MCF 10A (cell line): ENCODE data around the gene GBA2. TPM values are rescaled to one million over a fixed set of nuclear protein-coding genes. Genes with fewer than 3 reads are reported as not detected.

Experiments used
- BruUV-seq: library from RNA; stranded (reverse); fragments of 400-500 nt; replicated peaks from 2 replicates; lab custom pipeline; 2021; lab: Mats Ljungman, UMichigan
- CTCF ChIA-PET: fragments of 300-600 bp; sonication (Branson Sonifier 250); formaldehyde crosslinking; extraction: SDS; loops from one replicate; lab custom pipeline; 2021; ENCODE audit warnings: antibody characterized with exemption, inconsistent platforms; lab: Yijun Ruan, JAX
- POLR2A ChIA-PET: fragments of 300-600, 350-650 bp; sonication (Branson Sonifier 250); formaldehyde crosslinking; extraction: SDS; loops from one replicate; lab custom pipeline; 2020; ENCODE audit warnings: antibody characterized with exemption, inconsistent platforms; lab: Yijun Ruan, JAX
- DNase-seq: peaks from one replicate; pipeline ENCODE4 v3.0.0-alpha.2; 2018; ENCODE audit not compliant: unreplicated experiment
- H3K27ac Mint-ChIP-seq: one replicate; pipeline ENCODE4 v1.8.0; 2022; ENCODE audit warnings: mild to moderate bottlenecking, low read depth, mixed read lengths; ENCODE audit not compliant: unreplicated experiment
- H3K27me3 Mint-ChIP-seq: one replicate; pipeline ENCODE4 v1.8.0; 2022; ENCODE audit warnings: mixed read lengths; ENCODE audit not compliant: insufficient read depth, unreplicated experiment
- H3K36me3 Mint-ChIP-seq: one replicate; pipeline ENCODE4 v1.8.0; 2022; ENCODE audit warnings: mild to moderate bottlenecking, moderate library complexity, mixed read lengths; ENCODE audit not compliant: insufficient read depth, unreplicated experiment
- H3K4me1 Mint-ChIP-seq: one replicate; pipeline ENCODE4 v1.8.0; 2022; ENCODE audit warnings: mixed read lengths; ENCODE audit not compliant: insufficient read depth, unreplicated experiment
- H3K4me3 Mint-ChIP-seq: one replicate; pipeline ENCODE4 v1.8.0; 2022; ENCODE audit warnings: mild to moderate bottlenecking, moderate library complexity, mixed read lengths; ENCODE audit not compliant: unreplicated experiment
- H3K9me3 Mint-ChIP-seq: one replicate; pipeline ENCODE4 v1.8.0; 2022; ENCODE audit warnings: mixed read lengths; ENCODE audit not compliant: unreplicated experiment
- CTCF ChIP-seq: fragments of 200-600 bp; IDR thresholded peaks from one replicate; pipeline ENCODE4 v1.8.0; 2022; ENCODE audit warnings: antibody characterized with exemption, mild to moderate bottlenecking; ENCODE audit not compliant: unreplicated experiment
- intact Hi-C: fragments of 100-400 bp; cut with micrococcal nuclease; formaldehyde crosslinking; loops from 2 replicates; pipeline ENCODE4 v1.14.1; 2022
- total RNA-seq: library from RNA; stranded (reverse); gene quantifications from 2 replicates; pipeline ENCODE4 v1.2.3, GENCODE V29; 2022

Gene GBA2
- total RNA-seq, 1 experiment from 2014 or later = 51.3 TPM

GRCh38 chr9:35793461-35793860 is 44.4 kb upstream of the GBA2 start:
- POLR2A ChIA-PET = interaction anchor here (1.1 kb wide), 1 partner anchor 114 kb away, joined by 4 read pairs; no protein-coding TSS in a partner anchor
- DNase-seq = no peak
- Mint-ChIP-seq H3K4me3 (no peak overlapping the region), H3K27me3 (no peaks in the 10 kb centered on the region), H3K9me3 (no peaks in the 10 kb centered on the region), H3K36me3 (peaks cover 5% of the 10 kb centered on the region), H3K27ac (peak overlapping the region; percentile 52), H3K4me1 (peaks cover 17% of the 10 kb centered on the region)
- CTCF ChIA-PET = interaction anchor here (0.9 to 2.7 kb wide), 6 partner anchors 20 to 117 kb away, joined by 3 to 24 read pairs (median 7); partner anchors contain the start of gene FAM221B
- intact Hi-C loops = loop anchor here (10.0 kb wide), 1 partner anchor 231 kb away; no protein-coding TSS in a partner anchor
- BruUV-seq = no TSS peak
- no peak for TF ChIP-seq CTCF

- H3K36me3 Mint-ChIP-seq = peaks cover 5% of the 10 kb centered on the region
- ChIA-PET POLR2A (interaction anchor here (1.1 kb wide), 1 partner anchor 114 kb away, joined by 4 read pairs; no protein-coding TSS in a partner anchor), CTCF (interaction anchor here (0.9 to 2.7 kb wide), 9 partner anchors 17 to 232 kb away, joined by 3 to 24 read pairs (median 5); partner anchors contain the start of gene FAM221B)
- no peak overlapping the region for H3K4me3 Mint-ChIP-seq
- peaks cover 10% of the 10 kb centered on the region for H3K4me1 Mint-ChIP-seq
- intact Hi-C loops = loop anchor here (10.0 kb wide), 1 partner anchor 232 kb away; no protein-coding TSS in a partner anchor
- peak overlapping the region; percentile 52 for H3K27ac Mint-ChIP-seq
- BruUV-seq = no TSS peak
- H3K9me3 Mint-ChIP-seq = no peaks in the 10 kb centered on the region
- H3K27me3 Mint-ChIP-seq = no peaks in the 10 kb centered on the region
- TF ChIP-seq CTCF = no peak
- no peak for DNase-seq
Observed at GRCh38 chr9:35792826-35793225, 43.8 kb upstream of the GBA2 start.

- ChIA-PET CTCF (interaction anchor here (1.0 to 2.7 kb wide), 10 partner anchors 10 to 232 kb away, joined by 3 to 24 read pairs (median 4); partner anchors contain the start of gene FAM221B), POLR2A (interaction anchor here (1.1 kb wide), 1 partner anchor 115 kb away, joined by 4 read pairs; no protein-coding TSS in a partner anchor)
- no TSS peak for BruUV-seq
- Mint-ChIP-seq H3K27ac (no peak overlapping the region), H3K36me3 (peaks cover 5% of the 10 kb centered on the region), H3K27me3 (no peaks in the 10 kb centered on the region), H3K4me3 (no peak overlapping the region), H3K9me3 (no peaks in the 10 kb centered on the region), H3K4me1 (peaks cover 9% of the 10 kb centered on the region)
- DNase-seq = no peak
- intact Hi-C loops = loop anchor here (10.0 kb wide), 1 partner anchor 233 kb away; no protein-coding TSS in a partner anchor
- TF ChIP-seq CTCF = no peak
Observed at GRCh38 chr9:35792024-35792813, 43.2 kb upstream of the GBA2 start.
